ENCODE results near the gene SASH1.

DNA sequence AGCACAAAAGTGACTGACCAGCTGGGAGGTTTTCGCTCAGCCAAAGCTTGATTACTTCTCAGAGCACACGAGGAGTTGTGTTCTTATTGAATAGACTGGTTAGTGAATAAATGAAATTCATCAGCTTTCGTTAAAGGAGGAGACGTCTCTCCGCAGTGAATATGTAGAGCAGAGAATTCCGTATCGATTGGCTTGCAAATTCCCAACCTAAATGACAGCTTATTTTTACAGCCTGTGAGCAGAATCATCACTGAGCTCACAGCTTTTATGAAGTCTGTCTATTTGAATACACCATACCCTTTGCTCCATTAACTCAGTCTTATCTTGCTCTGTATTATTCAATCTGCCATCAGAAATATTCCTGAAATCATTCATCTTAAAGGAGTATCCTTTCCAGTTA is 192.7 kb downstream of the SASH1 start:
- TF ChIP-seq, protein P1, sequence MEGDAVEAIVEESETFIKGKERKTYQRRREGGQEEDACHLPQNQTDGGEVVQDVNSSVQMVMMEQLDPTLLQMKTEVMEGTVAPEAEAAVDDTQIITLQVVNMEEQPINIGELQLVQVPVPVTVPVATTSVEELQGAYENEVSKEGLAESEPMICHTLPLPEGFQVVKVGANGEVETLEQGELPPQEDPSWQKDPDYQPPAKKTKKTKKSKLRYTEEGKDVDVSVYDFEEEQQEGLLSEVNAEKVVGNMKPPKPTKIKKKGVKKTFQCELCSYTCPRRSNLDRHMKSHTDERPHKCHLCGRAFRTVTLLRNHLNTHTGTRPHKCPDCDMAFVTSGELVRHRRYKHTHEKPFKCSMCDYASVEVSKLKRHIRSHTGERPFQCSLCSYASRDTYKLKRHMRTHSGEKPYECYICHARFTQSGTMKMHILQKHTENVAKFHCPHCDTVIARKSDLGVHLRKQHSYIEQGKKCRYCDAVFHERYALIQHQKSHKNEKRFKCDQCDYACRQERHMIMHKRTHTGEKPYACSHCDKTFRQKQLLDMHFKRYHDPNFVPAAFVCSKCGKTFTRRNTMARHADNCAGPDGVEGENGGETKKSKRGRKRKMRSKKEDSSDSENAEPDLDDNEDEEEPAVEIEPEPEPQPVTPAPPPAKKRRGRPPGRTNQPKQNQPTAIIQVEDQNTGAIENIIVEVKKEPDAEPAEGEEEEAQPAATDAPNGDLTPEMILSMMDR (IDR thresholded peaks at IDR 0.05; ENCODE audit: low read depth, low read length, poor library complexity, severe bottlenecking) = no peak
- TF ChIP-seq EZH2phosphoT487 (IDR thresholded peaks at IDR 0.05; ENCODE audit: borderline replicate concordance, low read length) = no peak

Measured in DOHH2 (cell line).